Measurements from ENCODE around the gene FAM161B.

Gene FAM161B

DNA sequence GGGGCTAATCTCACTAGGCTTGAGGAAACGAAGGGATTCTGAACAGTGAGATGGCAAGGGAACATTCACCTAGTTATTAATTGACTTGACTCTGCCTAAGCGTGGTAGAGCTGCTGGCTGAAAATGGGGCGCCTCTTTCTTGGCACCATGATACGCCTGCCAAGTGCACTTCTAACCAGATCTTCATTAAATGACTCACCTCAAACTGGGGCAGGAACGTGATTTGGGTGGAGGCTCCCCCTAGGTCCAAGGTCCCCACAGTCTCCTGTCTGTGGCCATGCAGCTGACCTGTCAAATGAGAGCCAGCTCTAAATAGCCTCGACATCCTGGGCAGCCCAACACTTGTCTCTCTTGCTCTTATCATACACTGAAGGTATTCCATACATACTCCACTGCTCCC is 26.2 kb upstream of the FAM161B start:
- Histone ChIP-seq H3K4me3 (ENCODE audit: low read length) (no peak overlapping the region), H3K36me3 (ENCODE audit: control insufficient read depth, low read length) (peaks cover 24% of the 10 kb centered on the region), H3K27ac (ENCODE audit: low read depth, low read length) (no peak overlapping the region), H3K27me3 (ENCODE audit: control insufficient read depth, low read length) (no peaks in the 10 kb centered on the region), H3K4me1 (ENCODE audit: control insufficient read depth, low read length) (no peaks in the 10 kb centered on the region), H3K9me3 (ENCODE audit: control insufficient read depth, insufficient read depth, low read length) (no peaks in the 10 kb centered on the region), H3K79me2 (ENCODE audit: control insufficient read depth, low read length) (no peaks in the 10 kb centered on the region), H3F3A (ENCODE audit: control insufficient read depth, insufficient read depth) (no peaks in the 10 kb centered on the region), H4K20me1 (ENCODE audit: control insufficient read depth, insufficient read depth, low read depth, low read length) (no peaks in the 10 kb centered on the region), H3K9me2 (replicated peaks; ENCODE audit: control insufficient read depth, low read length) (no peaks in the 10 kb centered on the region), H3K4me2 (ENCODE audit: low read length) (no peak overlapping the region)
- no peak for TF ChIP-seq EZH2phosphoT487 (IDR thresholded peaks at IDR 0.05; ENCODE audit: borderline replicate concordance, low read length)
- TF ChIP-seq, protein P1, sequence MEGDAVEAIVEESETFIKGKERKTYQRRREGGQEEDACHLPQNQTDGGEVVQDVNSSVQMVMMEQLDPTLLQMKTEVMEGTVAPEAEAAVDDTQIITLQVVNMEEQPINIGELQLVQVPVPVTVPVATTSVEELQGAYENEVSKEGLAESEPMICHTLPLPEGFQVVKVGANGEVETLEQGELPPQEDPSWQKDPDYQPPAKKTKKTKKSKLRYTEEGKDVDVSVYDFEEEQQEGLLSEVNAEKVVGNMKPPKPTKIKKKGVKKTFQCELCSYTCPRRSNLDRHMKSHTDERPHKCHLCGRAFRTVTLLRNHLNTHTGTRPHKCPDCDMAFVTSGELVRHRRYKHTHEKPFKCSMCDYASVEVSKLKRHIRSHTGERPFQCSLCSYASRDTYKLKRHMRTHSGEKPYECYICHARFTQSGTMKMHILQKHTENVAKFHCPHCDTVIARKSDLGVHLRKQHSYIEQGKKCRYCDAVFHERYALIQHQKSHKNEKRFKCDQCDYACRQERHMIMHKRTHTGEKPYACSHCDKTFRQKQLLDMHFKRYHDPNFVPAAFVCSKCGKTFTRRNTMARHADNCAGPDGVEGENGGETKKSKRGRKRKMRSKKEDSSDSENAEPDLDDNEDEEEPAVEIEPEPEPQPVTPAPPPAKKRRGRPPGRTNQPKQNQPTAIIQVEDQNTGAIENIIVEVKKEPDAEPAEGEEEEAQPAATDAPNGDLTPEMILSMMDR (IDR thresholded peaks at IDR 0.05; ENCODE audit: low read depth, low read length, poor library complexity, severe bottlenecking): no peak

DNA sequence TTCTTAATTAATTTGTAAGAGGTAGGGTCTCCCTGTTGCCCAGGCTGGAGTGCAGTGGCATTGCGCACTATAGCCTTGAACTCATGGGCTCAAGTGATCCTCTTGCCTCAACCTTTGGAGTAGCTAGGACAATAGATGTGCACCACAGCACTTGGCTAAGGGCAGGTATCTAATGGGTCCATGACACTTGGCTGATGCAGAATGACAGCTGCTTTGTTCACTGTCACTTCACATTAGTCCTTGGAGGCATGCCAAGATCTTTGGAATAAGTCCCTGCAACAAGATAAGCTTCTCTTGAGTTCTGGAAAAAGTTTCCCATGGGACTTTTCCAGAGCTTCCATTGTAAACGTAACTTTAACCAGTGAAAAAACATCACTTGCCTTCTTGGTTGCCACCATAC is 23.6 kb upstream of the FAM161B start:
- Histone ChIP-seq H3K79me2 (ENCODE audit: control insufficient read depth, low read length) (no peaks in the 10 kb centered on the region), H4K20me1 (ENCODE audit: control insufficient read depth, insufficient read depth, low read depth, low read length) (no peaks in the 10 kb centered on the region), H3K27ac (ENCODE audit: low read depth, low read length) (no peak overlapping the region), H3K9me3 (ENCODE audit: control insufficient read depth, insufficient read depth, low read length) (no peaks in the 10 kb centered on the region), H3K4me1 (ENCODE audit: control insufficient read depth, low read length) (no peaks in the 10 kb centered on the region), H3K4me2 (ENCODE audit: low read length) (no peak overlapping the region), H3K4me3 (ENCODE audit: low read length) (no peak overlapping the region), H3K36me3 (ENCODE audit: control insufficient read depth, low read length) (peaks cover 31% of the 10 kb centered on the region), H3K27me3 (ENCODE audit: control insufficient read depth, low read length) (no peaks in the 10 kb centered on the region), H3F3A (ENCODE audit: control insufficient read depth, insufficient read depth) (no peaks in the 10 kb centered on the region), H3K9me2 (replicated peaks; ENCODE audit: control insufficient read depth, low read length) (no peaks in the 10 kb centered on the region)
- TF ChIP-seq EZH2phosphoT487 (IDR thresholded peaks at IDR 0.05; ENCODE audit: borderline replicate concordance, low read length): no peak
- TF ChIP-seq, protein P1 (IDR thresholded peaks at IDR 0.05; ENCODE audit: low read depth, low read length, poor library complexity, severe bottlenecking): no peak

DNA sequence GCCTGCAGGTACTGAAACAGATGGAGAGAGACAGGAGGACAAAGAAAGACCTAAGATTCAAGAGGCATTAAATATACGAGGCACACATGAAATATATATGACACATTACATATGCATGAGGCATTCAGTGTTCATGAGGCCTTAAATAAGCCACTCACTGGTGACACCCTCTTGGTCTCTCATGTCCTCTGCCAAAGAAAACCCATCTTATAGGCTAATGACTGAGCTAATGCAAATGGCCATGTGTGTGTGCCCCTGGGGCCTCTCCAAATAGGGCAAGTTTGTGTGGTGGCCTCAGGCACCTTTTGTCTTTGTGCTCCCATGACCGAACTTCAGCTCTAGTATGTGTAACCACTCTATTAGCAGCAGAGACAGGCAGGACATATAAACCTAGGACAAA is 19.0 kb upstream of the FAM161B start:
- no peaks in the 10 kb centered on the region for H3K9me3 ChIP-seq (ENCODE audit: control insufficient read depth, insufficient read depth, low read length)
- H3K79me2 ChIP-seq (ENCODE audit: control insufficient read depth, low read length): no peaks in the 10 kb centered on the region
- H3K4me3 ChIP-seq (ENCODE audit: low read length): no peak overlapping the region
- peaks cover 34% of the 10 kb centered on the region for H3K36me3 ChIP-seq (ENCODE audit: control insufficient read depth, low read length)
- no peaks in the 10 kb centered on the region for H3F3A ChIP-seq (ENCODE audit: control insufficient read depth, insufficient read depth)
- H3K4me1 ChIP-seq (ENCODE audit: control insufficient read depth, low read length): no peaks in the 10 kb centered on the region
- H3K27ac ChIP-seq (ENCODE audit: low read depth, low read length): no peak overlapping the region
- no peak for TF ChIP-seq EZH2phosphoT487 (IDR thresholded peaks at IDR 0.05; ENCODE audit: borderline replicate concordance, low read length)
- TF ChIP-seq, protein P1 (IDR thresholded peaks at IDR 0.05; ENCODE audit: low read depth, low read length, poor library complexity, severe bottlenecking): no peak
- H3K4me2 ChIP-seq (ENCODE audit: low read length): no peak overlapping the region
- H3K27me3 ChIP-seq (ENCODE audit: control insufficient read depth, low read length): no peaks in the 10 kb centered on the region
- no peaks in the 10 kb centered on the region for H4K20me1 ChIP-seq (ENCODE audit: control insufficient read depth, insufficient read depth, low read depth, low read length)
- H3K9me2 ChIP-seq (replicated peaks; ENCODE audit: control insufficient read depth, low read length): no peaks in the 10 kb centered on the region

DNA sequence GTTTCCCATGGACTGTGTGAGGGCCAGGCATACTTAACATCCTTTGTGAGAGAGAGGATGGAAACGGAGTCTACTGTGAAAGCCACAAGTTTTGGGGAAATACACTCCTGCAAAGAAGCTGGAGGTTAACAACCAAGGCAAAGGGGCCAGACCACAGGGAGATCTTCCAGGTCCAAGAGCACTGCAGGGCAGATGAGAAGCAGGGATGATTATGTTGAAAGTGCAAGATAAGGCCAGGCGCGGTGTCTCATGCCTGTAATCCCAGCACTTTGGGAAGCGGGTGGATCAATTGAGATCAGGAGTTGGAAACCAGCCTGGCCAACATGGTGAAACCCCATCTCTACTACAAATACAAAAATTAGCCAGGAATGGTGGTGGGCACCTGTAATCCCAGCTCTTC is 15.3 kb upstream of the FAM161B start:
- no peaks in the 10 kb centered on the region for H3K27me3 ChIP-seq (ENCODE audit: control insufficient read depth, low read length)
- no peaks in the 10 kb centered on the region for H3K79me2 ChIP-seq (ENCODE audit: control insufficient read depth, low read length)
- H3K4me1 ChIP-seq (ENCODE audit: control insufficient read depth, low read length): no peaks in the 10 kb centered on the region
- no peak overlapping the region for H3K4me2 ChIP-seq (ENCODE audit: low read length)
- H3K9me2 ChIP-seq (replicated peaks; ENCODE audit: control insufficient read depth, low read length): no peaks in the 10 kb centered on the region
- H3K4me3 ChIP-seq (ENCODE audit: low read length): no peak overlapping the region
- no peaks in the 10 kb centered on the region for H4K20me1 ChIP-seq (ENCODE audit: control insufficient read depth, insufficient read depth, low read depth, low read length)
- H3K27ac ChIP-seq (ENCODE audit: low read depth, low read length): no peak overlapping the region
- H3F3A ChIP-seq (ENCODE audit: control insufficient read depth, insufficient read depth): 0 out of 2 replicates have a peak, but pooled peaks cover 6% of the 10 kb centered on the region
- TF ChIP-seq, protein P1 (IDR thresholded peaks at IDR 0.05; ENCODE audit: low read depth, low read length, poor library complexity, severe bottlenecking): no peak
- no peak for TF ChIP-seq EZH2phosphoT487 (IDR thresholded peaks at IDR 0.05; ENCODE audit: borderline replicate concordance, low read length)
- no peaks in the 10 kb centered on the region for H3K9me3 ChIP-seq (ENCODE audit: control insufficient read depth, insufficient read depth, low read length)
- H3K36me3 ChIP-seq (ENCODE audit: control insufficient read depth, low read length): peaks cover 46% of the 10 kb centered on the region

All from DOHH2 (cell line).